LoVo (cell line): Measurements from ENCODE around the gene TRIM62.
"Not testable (repeated sequence)": the region's sequence is repeated elsewhere in the genome, so short reads cannot be mapped to it uniquely, and the experiment has no call there.

Experiments
- DNase-seq: peaks from one replicate; pipeline ENCODE4 v3.0.0-alpha.2; 2016; ENCODE audit warnings: low spot score

TRIM62 gene

DNA sequence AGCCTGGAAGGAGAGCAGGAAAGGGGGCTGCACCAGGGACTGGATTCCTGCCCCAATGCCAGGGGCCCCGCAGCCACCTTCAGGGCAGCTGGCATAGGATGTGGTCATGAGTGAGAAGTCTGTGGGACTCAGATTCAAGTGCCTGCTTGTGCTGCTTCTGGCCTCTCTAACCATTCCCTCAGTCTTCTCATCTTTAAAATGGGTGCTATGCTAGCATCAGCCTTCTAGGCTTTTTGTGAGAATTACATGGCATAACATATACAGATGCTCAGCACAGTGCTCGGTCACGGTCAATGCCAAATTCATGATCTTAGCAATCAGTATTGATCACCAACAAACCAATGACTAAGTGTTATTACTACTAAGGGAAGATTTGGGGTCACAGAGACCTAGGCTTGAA lies 23.5 kb downstream of the TRIM62 start:
- no peak for DNase-seq

DNA sequence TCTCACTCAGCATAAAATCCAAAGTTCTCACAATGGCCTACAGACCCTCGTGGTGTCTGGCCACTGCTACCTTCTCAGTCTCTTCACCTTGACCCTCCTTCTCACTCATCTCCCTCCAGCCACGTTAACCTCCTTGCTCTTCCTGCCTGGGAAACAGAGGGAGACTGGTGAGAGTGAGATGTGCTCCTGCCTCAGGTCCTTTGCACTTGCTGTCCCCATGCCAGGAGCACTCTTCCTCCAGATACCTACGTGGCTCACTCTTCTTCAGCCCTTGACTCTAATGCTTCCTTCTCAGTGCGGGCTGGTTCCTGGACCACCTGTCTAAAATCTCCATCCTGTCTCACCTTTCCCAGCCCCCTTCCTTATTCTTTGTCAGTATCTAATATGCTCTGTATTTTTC lies 24.7 kb downstream of the TRIM62 start:
- no peak for DNase-seq

- DNase-seq = no peak
Measured at GRCh38 chr1:33155877-33156538, 25.8 kb downstream of the TRIM62 start.

- DNase-seq = no peak
Measured at GRCh38 chr1:33153650-33154049, 28.2 kb downstream of the TRIM62 start.

GRCh38 chr1:33152685-33153432 lies 29.0 kb downstream of the TRIM62 start:
- no peak for DNase-seq

GRCh38 chr1:33151116-33151515 lies 30.7 kb downstream of the TRIM62 start:
- DNase-seq = no peak

DNA sequence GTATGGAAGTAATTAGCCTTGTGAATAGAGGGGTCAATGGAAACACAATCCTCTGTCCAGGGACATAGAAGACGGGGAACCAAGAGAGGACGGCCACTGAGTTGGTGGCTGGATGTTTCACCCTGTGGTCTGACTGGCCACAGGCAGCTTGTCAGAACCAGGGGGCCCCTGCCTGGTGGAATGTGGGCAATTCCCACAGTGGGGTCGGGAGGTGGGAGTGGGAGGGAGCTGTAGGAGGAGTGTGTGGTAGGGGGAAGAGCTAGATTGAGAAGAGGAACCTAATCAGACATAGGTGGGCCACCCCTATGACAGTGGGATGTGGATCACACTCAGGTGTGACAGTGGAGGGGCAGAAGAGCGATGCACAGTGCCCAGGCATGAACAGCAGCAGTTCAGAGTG lies 31.3 kb downstream of the TRIM62 start:
- DNase-seq = no peak

- DNase-seq = no peak
Measured at GRCh38 chr1:33149453-33150190, 32.2 kb downstream of the TRIM62 start.

GRCh38 chr1:33148615-33149014 lies 33.2 kb downstream of the TRIM62 start:
- DNase-seq = no peak

DNA sequence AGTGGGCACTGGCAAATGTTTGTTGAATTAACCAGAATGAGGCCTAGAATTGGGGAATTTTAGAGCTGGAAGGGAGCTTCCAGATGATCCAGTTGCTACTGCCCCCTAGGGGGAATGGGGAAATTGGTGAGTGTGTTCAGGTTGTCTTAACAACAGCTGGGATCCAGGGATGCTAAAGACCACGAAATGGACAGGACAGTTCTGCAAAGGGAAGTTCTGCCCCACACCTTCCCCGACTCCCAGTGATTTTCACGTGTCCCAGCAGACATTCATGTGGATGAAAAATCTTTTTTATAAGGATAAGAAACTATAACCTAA lies 33.9 kb downstream of the TRIM62 start:
- DNase-seq = no peak

GRCh38 chr1:33147275-33147996 lies 34.4 kb downstream of the TRIM62 start:
- no peak for DNase-seq

GRCh38 chr1:33146003-33146402 lies 35.8 kb downstream of the TRIM62 start:
- no peak for DNase-seq

GRCh38 chr1:33143698-33144097 lies 38.1 kb downstream of the TRIM62 start:
- no peak for DNase-seq

DNA sequence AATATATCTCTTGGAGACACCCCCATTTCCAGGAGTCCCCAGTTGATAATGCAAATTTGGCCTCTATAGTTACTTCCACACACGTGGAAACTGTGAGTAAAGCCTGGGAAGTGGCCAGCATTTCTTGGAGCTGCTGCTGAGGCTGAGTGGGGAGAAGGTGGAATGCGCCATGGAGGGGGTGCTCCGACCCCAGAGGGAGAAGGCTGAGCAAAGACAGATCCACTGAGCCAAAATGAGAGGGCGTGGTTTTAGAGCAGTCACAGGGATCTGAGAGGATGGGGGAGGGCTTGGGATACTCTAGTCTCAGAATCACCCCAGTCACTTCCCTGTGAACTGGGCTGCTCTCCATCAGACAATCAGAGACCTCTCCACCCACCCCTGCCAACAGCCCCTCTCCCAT lies 38.7 kb downstream of the TRIM62 start:
- no peak for DNase-seq

GRCh38 chr1:33142483-33143064 lies 39.3 kb downstream of the TRIM62 start:
- no peak for DNase-seq

- DNase-seq = no peak
Measured at GRCh38 chr1:33141781-33142180, 40.1 kb downstream of the TRIM62 start.

- no peak for DNase-seq
Measured at GRCh38 chr1:33141216-33141615, 40.6 kb downstream of the TRIM62 start.

DNA sequence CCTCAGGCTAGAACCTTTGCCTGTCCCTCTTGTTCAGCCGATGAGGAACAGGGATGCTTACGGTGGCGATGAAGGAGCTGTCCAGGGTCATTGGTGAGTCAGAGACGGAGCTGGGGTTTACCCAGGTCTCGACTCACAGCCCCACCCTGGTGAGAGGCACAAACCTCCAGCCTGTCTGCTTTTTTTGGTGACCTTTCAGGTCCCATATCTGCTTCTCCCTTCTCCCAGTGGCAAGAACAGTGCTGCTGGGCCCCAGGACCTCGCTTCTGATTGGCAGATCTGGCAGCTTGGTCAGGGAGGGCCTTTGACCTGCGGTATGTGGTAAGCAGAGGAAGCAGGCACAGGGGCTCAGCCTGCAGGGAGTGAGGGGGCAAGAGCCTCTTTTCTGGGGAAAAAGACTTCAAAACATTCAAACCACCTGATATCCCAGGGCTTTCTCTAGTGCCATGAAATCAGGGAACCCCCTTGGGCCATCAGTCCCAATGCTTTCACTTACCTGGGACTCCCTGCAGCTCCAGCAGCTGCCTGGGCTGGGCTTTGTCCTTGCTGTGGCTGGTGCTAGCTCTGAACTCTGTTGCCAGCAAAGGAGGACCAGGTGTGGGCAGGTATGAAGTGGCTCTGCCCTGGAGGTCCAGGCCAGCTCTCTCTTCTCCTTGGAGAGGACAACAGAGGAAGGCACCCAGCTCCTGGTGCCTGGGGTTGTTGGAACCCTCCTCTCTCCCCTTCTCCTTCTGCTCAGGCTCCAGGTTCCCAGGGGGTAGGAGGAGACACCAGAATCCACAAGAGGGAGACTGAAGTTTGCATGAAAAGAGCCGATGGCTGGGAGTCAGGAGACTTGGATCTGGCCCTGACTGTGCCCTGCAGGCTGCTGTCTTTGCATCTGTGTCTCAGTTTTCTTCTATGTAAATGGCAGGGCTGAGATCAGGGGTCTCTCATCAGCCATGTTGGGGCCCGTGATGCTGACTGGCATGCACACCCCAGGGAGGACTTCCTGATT lies 41.4 kb downstream of the TRIM62 start:
- DNase-seq = no peak

- DNase-seq = no peak
Measured at GRCh38 chr1:33137800-33138199, 44.0 kb downstream of the TRIM62 start.

DNA sequence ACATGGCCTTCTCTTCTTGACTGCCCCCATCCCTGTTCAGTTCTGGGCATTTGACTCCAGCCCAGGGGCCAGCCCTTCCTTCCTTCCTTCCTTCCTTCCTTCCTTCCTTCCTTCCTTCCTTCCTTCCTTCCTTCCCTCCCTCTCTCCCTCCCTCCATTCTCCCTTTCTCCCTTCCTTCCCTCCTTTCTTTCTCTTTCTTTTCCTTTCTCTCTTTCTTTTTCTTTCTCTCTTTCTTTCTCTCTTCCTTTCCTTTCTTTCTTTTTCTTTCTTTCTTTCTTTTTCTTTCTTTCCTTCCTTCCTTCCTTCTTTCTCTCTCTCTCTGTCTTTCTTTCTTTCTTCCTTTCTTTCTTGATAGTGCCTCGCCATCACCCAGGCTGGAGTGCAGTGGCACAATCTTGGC lies 45.8 kb downstream of the TRIM62 start:
- not testable (repeated sequence) for DNase-seq
